HUES48 (cell line): ENCODE data around the gene USP19.
A peak's percentile ranks its signal among the peaks of the same experiment; 100 is the strongest.

ENCODE experiments used
- H3K27ac ChIP-seq: one replicate; pipeline ENCODE4 v1.7.0; 2013; ENCODE audit warnings: low read depth, low read length, inconsistent platforms
- H3K27me3 ChIP-seq: 2 replicates; pipeline ENCODE4 v1.6.1; 2013; ENCODE audit warnings: mild to moderate bottlenecking, low read length; ENCODE audit not compliant: control insufficient read depth, insufficient read depth
- H3K36me3 ChIP-seq: 2 replicates; pipeline ENCODE4 v1.6.1; 2013; ENCODE audit warnings: low read length; ENCODE audit not compliant: control insufficient read depth, insufficient read depth
- H3K4me1 ChIP-seq: 2 replicates; pipeline ENCODE4 v1.6.1; 2013; ENCODE audit warnings: mild to moderate bottlenecking, low read length; ENCODE audit not compliant: control insufficient read depth, insufficient read depth
- H3K4me3 ChIP-seq: 2 replicates; pipeline ENCODE4 v1.5.1; 2013; ENCODE audit warnings: mild to moderate bottlenecking, low read depth, low read length
- H3K9ac ChIP-seq: 2 replicates; pipeline ENCODE4 v1.6.1; 2013; ENCODE audit warnings: mild to moderate bottlenecking, low read depth, low read length, moderate library complexity
- H3K9me3 ChIP-seq: 2 replicates; pipeline ENCODE4 v1.6.1; 2013; ENCODE audit warnings: low read length; ENCODE audit not compliant: control insufficient read depth, insufficient read depth

Gene USP19

GRCh38 chr3:49158103-49158709 is 37.6 kb upstream of the USP19 start:
- Histone ChIP-seq H3K4me1 (no peaks in the 10 kb centered on the region), H3K27ac (no peak overlapping the region), H3K36me3 (peaks cover 7% of the 10 kb centered on the region), H3K9me3 (no peaks in the 10 kb centered on the region), H3K9ac (no peak overlapping the region), H3K4me3 (no peak overlapping the region), H3K27me3 (no peaks in the 10 kb centered on the region)

DNA sequence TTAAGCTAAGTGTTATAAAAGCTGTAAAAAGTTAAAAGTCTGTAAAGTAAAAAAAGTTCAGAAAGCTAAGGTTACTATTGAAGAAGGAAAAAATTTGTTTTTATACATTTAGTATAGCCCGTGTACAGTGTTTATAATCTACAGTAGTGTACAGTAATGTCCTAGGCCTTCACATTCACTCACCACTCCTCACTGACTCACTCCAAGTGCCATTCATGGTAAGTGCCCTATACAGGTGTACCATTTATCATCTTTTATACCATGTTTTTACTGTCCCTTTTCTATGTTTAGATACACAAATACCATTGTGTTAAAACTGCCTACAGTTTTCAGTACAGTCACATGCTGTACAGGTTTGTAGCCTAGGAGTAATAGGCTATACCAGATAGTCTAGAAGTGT is 36.7 kb upstream of the USP19 start:
- H3K27ac ChIP-seq = no peak overlapping the region
- H3K36me3 ChIP-seq = no peaks in the 10 kb centered on the region
- no peaks in the 10 kb centered on the region for H3K9me3 ChIP-seq
- no peaks in the 10 kb centered on the region for H3K4me1 ChIP-seq
- H3K27me3 ChIP-seq = no peaks in the 10 kb centered on the region
- H3K9ac ChIP-seq = no peak overlapping the region
- H3K4me3 ChIP-seq = no peak overlapping the region

DNA sequence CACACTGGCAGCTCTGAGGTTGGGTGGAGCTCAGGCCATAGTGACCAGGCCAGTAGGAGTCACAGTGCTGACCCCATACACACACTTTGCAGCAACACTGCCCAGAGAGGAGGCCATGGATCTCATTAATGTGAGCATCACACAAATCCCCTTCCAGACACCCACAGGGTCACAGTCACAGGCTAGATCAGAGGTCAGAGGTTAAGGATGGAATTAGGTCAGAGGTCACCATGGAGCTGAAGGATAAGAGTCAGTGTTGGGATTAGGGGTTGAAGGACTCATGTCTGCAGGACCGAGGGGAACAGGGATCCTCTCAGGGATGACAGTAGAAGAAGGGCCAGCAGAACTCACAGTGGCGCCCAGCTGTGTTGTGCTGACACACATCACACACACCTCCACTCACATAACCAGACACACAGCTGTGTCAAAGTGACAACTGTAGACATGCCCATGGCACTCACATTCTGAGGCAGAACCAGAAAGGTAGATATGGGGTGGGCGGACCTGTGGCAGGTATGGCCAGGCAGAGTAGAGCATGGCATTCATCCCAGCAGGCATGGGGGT is 32.8 kb upstream of the USP19 start:
- Histone ChIP-seq H3K4me3 (no peak overlapping the region), H3K27ac (no peak overlapping the region), H3K4me1 (no peaks in the 10 kb centered on the region), H3K9ac (no peak overlapping the region), H3K9me3 (no peaks in the 10 kb centered on the region), H3K36me3 (no peaks in the 10 kb centered on the region), H3K27me3 (no peaks in the 10 kb centered on the region)

- Histone ChIP-seq H3K9me3 (no peaks in the 10 kb centered on the region), H3K4me3 (no peak overlapping the region), H3K27ac (no peak overlapping the region), H3K9ac (no peak overlapping the region), H3K4me1 (no peaks in the 10 kb centered on the region), H3K36me3 (no peaks in the 10 kb centered on the region), H3K27me3 (no peaks in the 10 kb centered on the region)
Observed at GRCh38 chr3:49151610-49152009, 31.0 kb upstream of the USP19 start.

- no peaks in the 10 kb centered on the region for H3K27me3 ChIP-seq
- H3K4me3 ChIP-seq = no peak overlapping the region
- H3K9ac ChIP-seq = no peak overlapping the region
- H3K27ac ChIP-seq = no peak overlapping the region
- H3K36me3 ChIP-seq = no peaks in the 10 kb centered on the region
- H3K4me1 ChIP-seq = no peaks in the 10 kb centered on the region
- no peaks in the 10 kb centered on the region for H3K9me3 ChIP-seq
Observed at GRCh38 chr3:49148159-49148558, 27.5 kb upstream of the USP19 start.

DNA sequence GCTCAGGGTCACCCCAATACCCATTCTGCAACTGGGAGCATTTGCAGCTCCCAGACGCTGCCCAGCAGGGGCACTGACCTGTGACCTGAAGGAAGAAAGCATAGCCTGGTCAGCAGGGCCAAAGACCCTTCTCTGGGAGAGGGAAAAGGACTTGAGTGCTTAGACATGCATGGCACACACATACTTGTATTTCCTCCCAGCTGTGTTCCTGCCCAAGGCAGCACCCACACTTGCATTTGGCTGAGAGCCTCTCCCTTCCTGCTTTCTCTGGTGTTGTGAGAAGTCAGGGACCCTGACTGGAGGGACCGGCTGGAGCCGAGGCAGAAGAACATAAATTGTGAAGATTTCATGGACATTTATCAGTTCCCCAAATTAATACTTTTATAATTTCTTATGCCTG is 19.5 kb upstream of the USP19 start:
- no peak overlapping the region for H3K4me3 ChIP-seq
- H3K36me3 ChIP-seq = no peaks in the 10 kb centered on the region
- peaks cover 7% of the 10 kb centered on the region; the same call in 1 of the 2 replicates for H3K9me3 ChIP-seq
- no peaks in the 10 kb centered on the region for H3K4me1 ChIP-seq
- 0 out of 2 replicates have a peak, but pooled peaks cover 8% of the 10 kb centered on the region for H3K27me3 ChIP-seq
- H3K9ac ChIP-seq = no peak overlapping the region
- no peak overlapping the region for H3K27ac ChIP-seq

DNA sequence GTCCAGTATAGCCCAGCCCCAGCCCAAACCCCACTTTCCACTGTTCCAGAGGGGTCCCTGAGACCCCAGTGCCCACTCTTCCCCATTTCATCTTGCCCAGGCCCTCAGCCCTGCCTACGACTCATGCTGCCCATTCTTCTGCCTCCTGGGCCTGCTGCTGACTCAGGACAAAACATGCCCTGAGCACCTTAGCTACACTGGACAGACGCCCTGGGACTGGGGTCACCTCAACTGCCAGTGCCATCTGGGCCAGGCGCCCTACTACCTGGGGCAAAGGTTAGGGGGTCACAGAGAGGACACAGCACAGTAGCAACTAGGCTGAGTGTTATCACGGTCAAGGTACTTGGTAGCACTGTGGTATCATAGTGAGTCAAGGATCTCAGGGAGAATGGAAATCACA is 14.9 kb upstream of the USP19 start:
- H3K9ac ChIP-seq = no peak overlapping the region
- peaks cover 3% of the 10 kb centered on the region for H3K4me1 ChIP-seq
- H3K9me3 ChIP-seq = no peaks in the 10 kb centered on the region
- H3K27me3 ChIP-seq = 0 out of 2 replicates have a peak, but pooled peaks cover 8% of the 10 kb centered on the region
- no peak overlapping the region for H3K27ac ChIP-seq
- peaks cover 4% of the 10 kb centered on the region; the same call in 1 of the 2 replicates for H3K36me3 ChIP-seq
- no peak overlapping the region for H3K4me3 ChIP-seq

DNA sequence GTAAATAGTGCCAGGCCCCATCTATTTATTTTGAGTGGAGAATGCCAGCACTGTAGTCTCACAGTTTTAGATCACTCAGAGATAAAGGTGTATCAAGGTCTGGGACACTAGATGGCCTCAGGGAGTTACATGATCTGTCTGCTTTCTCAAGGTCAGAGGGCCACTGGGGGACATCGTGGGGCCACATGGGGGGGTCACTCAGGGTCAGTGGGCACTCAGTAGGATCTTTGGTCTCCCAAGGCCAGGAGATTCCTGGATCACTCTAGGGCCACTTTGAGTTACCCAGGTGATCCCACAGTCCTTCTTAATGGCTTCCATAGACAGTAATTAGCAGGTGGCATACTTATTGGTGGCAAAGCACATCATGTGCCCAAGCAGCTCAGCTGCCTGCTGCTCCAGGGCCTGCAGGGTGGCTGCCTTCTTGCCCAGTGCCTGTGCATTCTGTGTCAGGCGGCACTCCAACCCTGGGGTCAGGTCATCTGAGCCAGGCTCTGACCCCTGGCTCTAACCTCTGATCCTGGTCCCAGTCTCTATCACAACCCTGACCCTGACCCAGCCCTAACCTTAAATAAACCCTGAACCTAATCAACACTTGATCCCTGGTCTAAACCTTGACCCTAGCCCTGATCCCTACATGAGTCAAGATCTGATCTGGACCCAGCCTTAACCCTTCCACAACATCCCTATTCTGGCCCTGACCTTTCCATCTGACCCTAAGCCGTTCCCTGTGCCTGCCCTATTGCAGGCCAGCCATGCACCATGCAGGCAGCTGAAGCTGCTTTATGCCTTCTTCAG is 14.0 kb upstream of the USP19 start:
- peaks cover 5% of the 10 kb centered on the region; the same call in 1 of the 2 replicates for H3K36me3 ChIP-seq

GRCh38 chr3:49133226-49133951 is 12.8 kb upstream of the USP19 start:
- H3K9ac ChIP-seq = peak overlapping the region; percentile 59
- no peaks in the 10 kb centered on the region for H3K9me3 ChIP-seq
- peak overlapping the region; percentile 88 for H3K4me3 ChIP-seq

More for the DNA sequence above, 14.0 kb upstream of the USP19 start:
- Histone ChIP-seq H3K9me3 (no peaks in the 10 kb centered on the region), H3K4me1 (peaks cover 3% of the 10 kb centered on the region), H3K4me3 (peak overlapping the region; percentile 88; the same call in 1 of the 2 replicates), H3K27ac (no peak overlapping the region), H3K9ac (no peak overlapping the region), H3K27me3 (0 out of 2 replicates have a peak, but pooled peaks cover 8% of the 10 kb centered on the region)

GRCh38 chr3:49132437-49133225 is 12.0 kb upstream of the USP19 start, which contains the start of gene LAMB2:
TSS of gene LAMB2 (minus strand) at chr3:49133050. CDS start at chr3:49132867, 183 bp downstream.
- H3K27ac ChIP-seq = peak within 1 kb of the TSS; percentile 88

More at GRCh38 chr3:49133226-49133951, 12.8 kb upstream of the USP19 start:
- H3K27me3 ChIP-seq = 0 out of 2 replicates have a peak, but pooled peaks cover 8% of the 10 kb centered on the region
- H3K4me1 ChIP-seq = peaks cover 3% of the 10 kb centered on the region
- H3K27ac ChIP-seq = peak overlapping the region; percentile 88
- peaks cover 13% of the 10 kb centered on the region; the same call in 1 of the 2 replicates for H3K36me3 ChIP-seq

More at GRCh38 chr3:49132437-49133225, 12.0 kb upstream of the USP19 start, which contains the start of gene LAMB2:
- H3K9ac ChIP-seq = peak within 1 kb of the TSS; percentile 59
- H3K36me3 ChIP-seq = peaks cover 17% of the 10 kb centered on the region; the same call in 1 of the 2 replicates
- H3K4me1 ChIP-seq = peaks cover 3% of the 10 kb centered on the region
- 0 out of 2 replicates have a peak, but pooled peaks cover 1% of the 10 kb centered on the region for H3K27me3 ChIP-seq
- H3K9me3 ChIP-seq = no peaks in the 10 kb centered on the region
- H3K4me3 ChIP-seq = peak within 1 kb of the TSS; percentile 88
